Transverse colon (tissue), 3 donors: ENCODE data around the gene BASP1.

ENCODE experiments used
- EP300 ChIP-seq: sonication (generic); formaldehyde crosslinking; IDR thresholded peaks from one replicate; pipeline ENCODE4 v1.6.1; 2017; ENCODE audit warnings: antibody characterized with exemption, low read depth
- TF ChIP-seq, protein P1 (sequence below), 5 experiments: fragments of 200-600 bp in 3 of 5; fragments of 450-650 bp in 2 of 5; sonication (generic) in 3 of 5; IDR thresholded peaks; 1 replicate in 2 of 5; 2 replicates in 3 of 5; pipeline ENCODE4 v1.5.1; 2016 to 2017; ENCODE audit warnings: antibody characterized with exemption in 5 of 5, inconsistent platforms in 3 of 5, mild to moderate bottlenecking in 2 of 5, moderate library complexity in 1 of 5

GRCh38 chr5:17302604-17303003 lies 85.2 kb downstream of the BASP1 start:
- TF ChIP-seq, protein P1, sequence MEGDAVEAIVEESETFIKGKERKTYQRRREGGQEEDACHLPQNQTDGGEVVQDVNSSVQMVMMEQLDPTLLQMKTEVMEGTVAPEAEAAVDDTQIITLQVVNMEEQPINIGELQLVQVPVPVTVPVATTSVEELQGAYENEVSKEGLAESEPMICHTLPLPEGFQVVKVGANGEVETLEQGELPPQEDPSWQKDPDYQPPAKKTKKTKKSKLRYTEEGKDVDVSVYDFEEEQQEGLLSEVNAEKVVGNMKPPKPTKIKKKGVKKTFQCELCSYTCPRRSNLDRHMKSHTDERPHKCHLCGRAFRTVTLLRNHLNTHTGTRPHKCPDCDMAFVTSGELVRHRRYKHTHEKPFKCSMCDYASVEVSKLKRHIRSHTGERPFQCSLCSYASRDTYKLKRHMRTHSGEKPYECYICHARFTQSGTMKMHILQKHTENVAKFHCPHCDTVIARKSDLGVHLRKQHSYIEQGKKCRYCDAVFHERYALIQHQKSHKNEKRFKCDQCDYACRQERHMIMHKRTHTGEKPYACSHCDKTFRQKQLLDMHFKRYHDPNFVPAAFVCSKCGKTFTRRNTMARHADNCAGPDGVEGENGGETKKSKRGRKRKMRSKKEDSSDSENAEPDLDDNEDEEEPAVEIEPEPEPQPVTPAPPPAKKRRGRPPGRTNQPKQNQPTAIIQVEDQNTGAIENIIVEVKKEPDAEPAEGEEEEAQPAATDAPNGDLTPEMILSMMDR (IDR thresholded peaks at IDR 0.05) = no peak
- TF ChIP-seq EP300 = no peak
